Thoracic aorta (tissue), 2 donors: ENCODE measurements around the gene BEAN1. TPM values are rescaled to one million over a fixed set of nuclear protein-coding genes. Genes with fewer than 3 reads are reported as not detected.

Experiments used
- ATAC-seq: fragments of 150-250 bp; one replicate; pipeline ENCODE4 v1.8.0; 2017; ENCODE audit warnings: low read depth; ENCODE audit not compliant: insufficient number of reproducible peaks, low FRiP score
- DNase-seq: peaks from one replicate; pipeline ENCODE4 v3.0.0-alpha.2; 2020; ENCODE audit warnings: low spot score
- H3K27ac ChIP-seq, 2 donors: fragments of 200-600 bp; sonication (generic); 1 replicate in 1 of 2; 2 replicates in 1 of 2; pipeline ENCODE4 v1.5.1; 2016; ENCODE audit warnings: mild to moderate bottlenecking in 2 of 2, moderate library complexity in 2 of 2
- H3K27me3 ChIP-seq: fragments of 200-600 bp; sonication (generic); replicated peaks from 2 replicates; pipeline ENCODE4 v1.6.0; 2016; ENCODE audit warnings: mild to moderate bottlenecking; ENCODE audit not compliant: insufficient read depth
- H3K36me3 ChIP-seq: fragments of 200-600 bp; sonication (generic); one replicate; pipeline ENCODE4 v1.5.1; 2016
- H3K4me1 ChIP-seq, 2 donors: fragments of 200-600 bp; sonication (generic); 1 replicate in 1 of 2; 2 replicates in 1 of 2; pipeline versions ENCODE4 v1.5.1 to v1.6.0; 2016; ENCODE audit warnings: low read depth in 2 of 2, mild to moderate bottlenecking in 1 of 2; ENCODE audit not compliant: control insufficient read depth in 1 of 2
- H3K4me3 ChIP-seq: fragments of 200-600 bp; sonication (generic); 2 replicates; pipeline ENCODE4 v1.5.1; 2016; ENCODE audit warnings: mild to moderate bottlenecking
- H3K9me3 ChIP-seq: fragments of 200-600 bp; sonication (generic); 2 replicates; pipeline ENCODE4 v1.5.1; 2016
- CTCF ChIP-seq: fragments of 200-600 bp; sonication (generic); IDR thresholded peaks from one replicate; pipeline ENCODE4 v1.5.1; 2019; ENCODE audit warnings: antibody characterized with exemption
- total RNA-seq, 2 donors: library from RNA; depleted of rRNA; stranded (reverse); fragments of >200 nt; gene quantifications; one replicate each; pipeline versions ENCODE4 v1.1.0 to v1.2.3, GENCODE V29; 2016

BEAN1 gene
- under 1 TPM in 1 of 2 donors, not detected in 1; 0.28 TPM for total RNA-seq

GRCh38 chr16:66427036-66427860, at the start of gene BEAN1:
BEAN1 (plus strand) TSS chr16:66427295; CDS start chr16:66437677, 10,382 bp downstream.
- Histone ChIP-seq H3K4me3 (peak within 1 kb of the TSS; percentile 69), H3K4me1 (peaks cover 6 to 16% of the 10 kb centered on the region in 2 donors), H3K36me3 (no peaks in the 10 kb centered on the region), H3K9me3 (no peaks in the 10 kb centered on the region), H3K27ac (no peak within 1 kb of the TSS), H3K27me3 (no peaks in the 10 kb centered on the region)
- DNase-seq (no peak), ATAC-seq (no peak)
- TF ChIP-seq CTCF, result no peak

- H3K36me3 ChIP-seq, result no peaks in the 10 kb centered on the region
- no peaks in the 10 kb centered on the region for H3K9me3 ChIP-seq
- H3K4me3 ChIP-seq, result no peak overlapping the region
- H3K27ac ChIP-seq, result no peak overlapping the region
- no peak for ATAC-seq
- TF ChIP-seq CTCF, result no peak
- no peak for DNase-seq
- H3K4me1 ChIP-seq, result no peaks in the 10 kb centered on the region
- H3K27me3 ChIP-seq, result no peaks in the 10 kb centered on the region
These were observed 49.8 kb upstream of the BEAN1 start for GRCh38 chr16:66377324-66377723.

GRCh38 chr16:66378741-66379570, 48.1 kb upstream of the BEAN1 start:
- DNase-seq (no peak), ATAC-seq (no peak)
- H3K9me3 ChIP-seq, result no peaks in the 10 kb centered on the region
- H3K27me3 ChIP-seq, result no peaks in the 10 kb centered on the region
- no peak overlapping the region for H3K27ac ChIP-seq
- TF ChIP-seq CTCF, result no peak
- no peaks in the 10 kb centered on the region for H3K36me3 ChIP-seq
- no peak overlapping the region for H3K4me3 ChIP-seq
- H3K4me1 ChIP-seq, result no peaks in the 10 kb centered on the region

GRCh38 chr16:66379571-66379941, 47.5 kb upstream of the BEAN1 start:
- H3K4me3 ChIP-seq, result no peak overlapping the region
- no peak for TF ChIP-seq CTCF
- H3K9me3 ChIP-seq, result no peaks in the 10 kb centered on the region
- DNase-seq (no peak), ATAC-seq (no peak)
- H3K36me3 ChIP-seq, result no peaks in the 10 kb centered on the region
- H3K27ac ChIP-seq, result no peak overlapping the region
- H3K4me1 ChIP-seq, result no peaks in the 10 kb centered on the region
- no peaks in the 10 kb centered on the region for H3K27me3 ChIP-seq

- H3K4me1 ChIP-seq, result no peaks in the 10 kb centered on the region
- no peaks in the 10 kb centered on the region for H3K9me3 ChIP-seq
- DNase-seq (no peak), ATAC-seq (no peak)
- no peak overlapping the region for H3K4me3 ChIP-seq
- no peak overlapping the region for H3K27ac ChIP-seq
- no peaks in the 10 kb centered on the region for H3K27me3 ChIP-seq
- no peaks in the 10 kb centered on the region for H3K36me3 ChIP-seq
- TF ChIP-seq CTCF, result no peak
These were observed 46.7 kb upstream of the BEAN1 start for GRCh38 chr16:66380421-66380820.
